C1 segment of cervical spinal cord (tissue), 14 donors: ENCODE results near the gene IRF2.

Experiments
- DNase-seq, 14 donors: peaks; one replicate each; lab custom pipeline; 2025; lab: John Stamatoyannopoulos, UW

IRF2 gene

GRCh38 chr4:184432127-184432922, 42.0 kb downstream of the IRF2 start:
- peak in 7 of 14 donors; percentile 12 to 48 (median 18) for DNase-seq

DNA sequence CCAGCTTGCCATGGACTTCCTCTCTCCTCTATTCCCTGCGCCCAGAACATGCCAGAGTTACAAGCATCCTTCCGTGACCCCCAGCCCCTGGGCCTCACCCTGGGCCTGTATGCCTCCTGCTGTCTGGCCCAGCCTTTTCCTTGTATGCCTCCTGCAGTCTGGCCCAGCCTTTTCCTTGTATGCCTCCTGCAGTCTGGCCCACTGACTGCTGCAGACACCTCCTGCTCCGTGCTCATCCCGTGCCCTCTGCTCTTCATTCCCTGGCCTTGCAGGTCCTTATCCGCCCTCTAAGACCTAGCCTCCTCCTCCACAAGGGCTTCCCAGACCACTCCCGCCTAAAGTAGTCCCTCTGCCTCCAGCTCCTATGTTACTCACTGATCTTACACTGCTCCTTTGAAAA, 44.2 kb downstream of the IRF2 start:
- no peak for DNase-seq

DNA sequence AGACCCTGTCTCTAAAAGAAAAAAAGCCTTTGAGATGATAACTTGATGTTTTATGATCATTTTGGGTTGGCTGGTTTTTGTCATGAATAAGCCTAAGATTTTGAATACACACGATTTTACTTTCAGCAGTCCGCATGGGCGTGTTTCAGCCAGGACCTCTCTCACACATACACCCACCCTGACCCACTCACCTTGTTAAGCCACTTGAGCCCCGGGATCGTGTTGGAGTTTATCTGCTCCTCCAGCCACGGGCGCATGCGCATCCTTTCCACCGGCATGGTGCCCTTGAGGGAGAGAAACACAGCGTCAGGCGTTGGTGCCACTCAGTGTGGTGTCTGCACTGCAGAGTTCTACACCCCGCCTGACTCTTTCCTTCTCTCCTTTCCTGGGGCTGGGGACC, 45.6 kb downstream of the IRF2 start:
- no peak for DNase-seq

GRCh38 chr4:184427687-184428086, 46.7 kb downstream of the IRF2 start:
- DNase-seq: no peak

DNA sequence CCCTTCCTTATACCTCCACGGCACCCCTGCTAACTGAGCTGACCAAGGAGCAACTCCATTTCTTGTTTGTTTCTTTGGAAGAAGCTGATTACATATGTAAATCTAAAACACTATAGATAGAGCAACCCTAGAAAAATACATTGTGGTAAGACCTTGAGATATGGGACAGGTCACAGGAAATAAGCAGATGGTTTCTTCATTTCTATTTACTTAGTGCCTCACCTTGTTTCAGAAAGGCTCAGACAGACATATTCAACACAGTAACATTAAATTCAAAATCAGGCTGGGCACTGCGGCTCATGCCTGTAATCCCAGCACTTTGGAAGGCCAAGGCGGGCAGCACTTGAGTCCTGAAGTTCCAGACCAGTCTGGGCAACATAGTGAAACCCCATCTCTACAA, 47.3 kb downstream of the IRF2 start:
- no peak for DNase-seq

GRCh38 chr4:184424993-184425758, 49.2 kb downstream of the IRF2 start:
- DNase-seq: peak in 2 of 14 donors; percentile 20 to 62

DNA sequence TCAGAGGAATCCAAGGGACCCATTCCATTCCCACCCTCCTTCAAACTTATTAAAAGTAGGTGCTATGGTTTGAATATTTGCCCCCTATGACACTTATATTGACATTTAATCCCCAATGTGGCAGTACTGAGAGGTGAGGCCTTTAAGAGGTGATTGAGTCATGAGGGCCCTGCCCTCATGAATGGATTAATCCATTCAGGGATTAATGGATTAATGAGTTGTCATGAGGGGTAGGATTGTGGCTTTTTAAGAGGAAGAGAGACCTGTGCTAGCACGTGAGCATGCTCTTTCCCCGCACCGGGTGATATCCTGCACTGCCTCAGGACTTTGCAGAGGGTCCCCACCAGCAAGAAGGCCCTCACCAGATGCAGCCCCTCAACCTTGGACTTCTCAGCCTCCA, 50.1 kb downstream of the IRF2 start:
- no peak for DNase-seq

GRCh38 chr4:184423003-184423686, 51.2 kb downstream of the IRF2 start:
- no peak for DNase-seq

- DNase-seq: no peak
Observed at GRCh38 chr4:184422378-184422777, 52.0 kb downstream of the IRF2 start.

DNA sequence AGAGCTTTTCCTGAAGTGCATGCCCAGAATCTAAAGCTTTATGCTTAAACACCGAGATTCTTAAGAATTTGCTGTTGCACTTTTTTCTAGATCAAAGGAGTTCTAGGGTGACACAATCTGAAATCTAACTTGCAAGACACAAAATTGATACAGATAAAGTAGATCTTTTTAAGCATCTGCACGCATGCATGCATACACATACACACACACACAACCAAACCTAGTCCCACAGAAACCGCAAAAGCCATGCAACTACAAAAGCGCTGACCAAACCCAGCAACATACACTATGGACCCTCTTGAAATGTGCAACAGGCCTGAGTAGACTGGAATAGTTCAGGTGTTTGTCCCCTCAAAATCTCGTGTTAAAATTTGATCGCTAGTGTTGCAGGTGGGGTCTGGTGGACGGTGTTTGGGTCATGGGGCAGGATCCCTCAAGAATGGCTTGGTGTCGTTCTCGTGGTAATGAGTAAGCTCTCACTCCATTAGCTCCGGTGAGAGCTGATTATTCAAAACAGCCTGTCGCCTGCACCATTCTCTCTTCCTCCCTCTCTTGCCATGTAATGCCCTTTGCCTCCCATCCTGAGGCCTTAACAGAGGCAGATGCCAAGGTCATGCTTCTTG, 52.7 kb downstream of the IRF2 start:
- no peak for DNase-seq

- no peak for DNase-seq
Observed at GRCh38 chr4:184420881-184421416, 53.4 kb downstream of the IRF2 start.

DNA sequence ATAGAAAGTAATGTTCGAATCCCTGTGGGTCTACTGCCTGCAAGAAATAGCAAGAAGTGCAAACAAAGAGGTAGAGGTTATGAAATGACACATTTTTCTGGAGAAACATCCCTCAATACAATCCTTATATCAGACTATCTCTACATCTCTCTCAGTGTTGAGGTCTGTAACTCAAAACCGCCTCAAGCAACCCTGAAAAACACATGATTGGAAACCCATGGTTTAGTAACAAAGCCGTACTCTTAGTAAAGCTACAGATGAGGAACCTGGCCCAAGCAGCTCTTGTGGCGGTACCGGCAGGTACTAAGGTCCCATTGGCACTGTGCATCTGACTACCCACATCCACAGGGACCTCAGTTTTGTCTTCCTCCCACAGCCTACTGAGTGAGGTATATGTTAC, 53.9 kb downstream of the IRF2 start:
- no peak for DNase-seq

DNA sequence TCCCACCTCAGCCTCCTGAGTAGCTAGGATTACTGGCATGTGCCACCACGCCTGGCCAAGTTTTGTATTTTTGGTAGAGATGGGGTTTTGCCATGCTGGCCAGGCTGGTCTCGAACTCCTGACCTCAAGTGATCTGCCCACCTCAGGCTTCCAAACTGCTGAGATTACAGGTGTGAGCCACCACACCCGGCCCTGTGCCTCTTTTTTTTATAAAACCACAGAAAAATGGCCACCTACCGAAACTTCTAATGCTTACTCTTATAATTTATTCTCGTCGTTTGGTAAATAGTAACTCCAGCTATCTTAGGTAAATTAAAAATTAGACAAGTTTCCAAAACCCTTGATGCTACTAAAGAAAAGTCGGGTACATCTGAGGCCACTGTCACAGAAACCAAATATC, 54.4 kb downstream of the IRF2 start:
- no peak for DNase-seq

DNA sequence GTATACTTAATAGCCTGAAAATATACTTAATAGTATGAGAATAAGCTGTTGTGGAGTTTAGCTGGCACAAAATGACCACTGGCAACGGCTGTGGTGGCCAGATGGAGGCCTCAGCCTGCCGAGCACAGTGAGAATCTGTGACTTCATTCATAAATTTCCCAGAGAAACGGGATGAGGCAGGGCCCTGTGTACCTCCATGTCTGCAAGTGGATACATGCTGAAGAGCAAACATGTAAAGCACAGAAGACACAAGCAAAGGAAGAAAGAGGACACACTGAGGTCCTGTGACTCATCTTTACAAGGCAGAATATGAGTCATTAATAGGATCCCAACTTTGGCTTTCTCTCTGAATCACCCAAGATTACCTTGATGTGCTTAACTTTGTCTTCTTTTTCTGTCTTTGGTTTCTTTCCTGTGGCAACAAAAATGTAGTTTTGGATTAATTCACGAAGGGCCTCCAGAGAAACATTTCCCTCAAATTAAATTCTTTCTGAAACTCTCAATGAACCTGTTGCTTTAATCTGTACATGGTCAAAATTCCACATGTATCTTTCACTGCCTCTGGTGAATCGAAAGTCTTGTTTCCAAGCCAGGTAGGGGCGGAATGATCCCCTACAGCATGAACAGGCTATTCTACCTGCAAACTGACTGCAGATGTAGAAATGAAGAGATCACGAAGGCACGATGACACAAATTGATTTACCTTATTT, 56.4 kb downstream of the IRF2 start:
- peak in 6 of 14 donors; percentile 19 to 74 (median 41) for DNase-seq

- DNase-seq: peak in 1 of 14 donors; percentile 55
Observed at GRCh38 chr4:184416913-184417734, 57.2 kb downstream of the IRF2 start.

- no peak for DNase-seq
Observed at GRCh38 chr4:184415071-184415470, 59.3 kb downstream of the IRF2 start.

DNA sequence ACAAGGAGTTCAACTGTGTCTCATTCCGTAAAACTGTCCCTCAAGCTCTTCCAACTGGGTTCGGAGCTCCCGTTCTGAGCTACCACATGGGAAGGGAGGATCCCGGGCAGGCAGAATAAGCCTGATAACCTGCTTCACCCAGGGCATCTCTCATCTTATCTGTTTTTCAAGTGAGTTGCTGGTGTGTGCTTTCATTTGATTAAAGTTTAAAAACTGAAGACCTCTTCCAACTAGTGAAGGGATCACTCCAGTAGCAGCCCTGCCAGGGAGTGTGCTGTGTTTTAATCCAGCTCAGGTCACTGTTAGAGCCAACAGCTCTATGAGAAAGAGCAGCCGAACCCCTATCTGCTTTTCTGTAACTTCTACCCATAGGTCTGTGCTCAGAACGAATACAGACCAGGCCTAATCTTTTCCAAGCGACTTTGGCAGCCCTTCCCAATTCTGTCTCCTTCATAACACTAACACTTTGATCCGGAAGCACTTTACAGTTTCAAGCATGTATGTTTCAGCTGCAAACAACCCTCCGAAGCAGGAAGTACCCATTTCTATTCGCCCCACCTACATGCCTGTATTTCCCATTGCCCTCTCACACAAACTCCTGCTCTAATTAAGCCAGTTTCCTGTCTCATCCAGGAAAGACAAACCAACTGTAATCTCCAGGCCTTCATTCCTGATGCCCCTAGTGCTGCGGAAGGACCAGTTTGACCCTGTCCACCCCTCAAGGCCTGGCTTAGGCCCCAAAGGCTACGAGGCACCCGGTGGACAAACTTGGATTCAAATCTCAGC, 60.9 kb downstream of the IRF2 start:
- DNase-seq: no peak

DNA sequence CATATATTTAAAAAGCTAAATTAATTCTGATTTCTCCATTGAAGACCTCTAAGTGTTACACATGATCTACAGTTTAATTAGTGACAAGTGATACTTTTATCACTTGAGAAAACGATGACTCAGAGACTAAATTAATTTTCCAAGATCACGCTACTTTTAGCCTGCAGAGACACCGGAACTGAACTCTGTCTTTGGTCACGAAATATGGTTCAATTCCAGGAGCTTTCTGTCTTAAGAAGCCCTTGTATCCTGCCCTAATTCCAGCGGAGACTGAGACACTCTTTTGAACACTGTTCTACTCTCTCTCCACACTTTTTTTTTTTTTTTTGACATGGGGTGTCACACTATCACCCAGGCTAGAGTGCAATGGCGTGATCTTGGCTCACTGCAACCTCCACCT, 63.6 kb downstream of the IRF2 start:
- DNase-seq: no peak
